ENCODE results near the gene CHRNA5. TPM values are rescaled to one million over a fixed set of nuclear protein-coding genes. Genes with fewer than 3 reads are reported as not detected.

The CHRNA5 gene
- total RNA-seq, 1 donor from 2014 or later = 23.0 TPM

GRCh38 chr15:78633348-78633747 lies 68.0 kb downstream of the CHRNA5 start:
- H3K36me3 Mint-ChIP-seq (ENCODE audit: low read depth) = no peaks in the 10 kb centered on the region
- H3K9me3 Mint-ChIP-seq = peaks cover 6% of the 10 kb centered on the region
- no peak for TF ChIP-seq CTCF (conservative IDR thresholded peaks at IDR 0.05)
- peak overlapping the region; percentile 52 for H3K27ac Mint-ChIP-seq (ENCODE audit: unreplicated experiment)
- H3K4me3 Mint-ChIP-seq = no peak overlapping the region
- no peaks in the 10 kb centered on the region for H3K4me1 Mint-ChIP-seq
- peaks cover 43% of the 10 kb centered on the region for H3K27me3 Mint-ChIP-seq (ENCODE audit: low read depth)
- DNase-seq (ENCODE audit: low read depth, low spot score) = no peak

- TF ChIP-seq CTCF (conservative IDR thresholded peaks at IDR 0.05) = no peak
Observed at GRCh38 chr15:78634210-78635145, 69.2 kb downstream of the CHRNA5 start.

DNA sequence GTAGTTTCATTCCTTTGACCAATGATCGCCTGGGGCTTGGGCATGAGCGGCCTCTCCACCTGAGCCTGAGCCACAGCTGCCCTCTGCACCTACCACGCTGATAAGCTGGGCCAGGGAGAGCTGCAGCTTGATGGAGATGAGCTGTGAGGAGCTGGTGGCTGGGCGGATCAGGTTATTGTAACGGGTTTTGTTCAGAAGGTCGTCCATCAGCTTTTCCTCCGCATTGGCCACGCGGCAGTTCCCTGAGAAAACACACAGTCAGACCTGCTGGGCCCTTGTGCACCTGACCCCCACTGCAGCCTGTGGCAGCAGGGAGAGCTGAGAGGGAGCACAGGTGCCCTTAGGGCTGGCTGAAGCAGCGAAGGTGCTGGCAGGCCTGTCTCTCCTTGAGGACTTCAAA lies 70.0 kb downstream of the CHRNA5 start:
- no peak for DNase-seq (ENCODE audit: low read depth, low spot score)
- H3K4me1 Mint-ChIP-seq = peaks cover 5% of the 10 kb centered on the region
- no peak overlapping the region for H3K27ac Mint-ChIP-seq (ENCODE audit: unreplicated experiment)
- no peak overlapping the region for H3K4me3 Mint-ChIP-seq
- H3K27me3 Mint-ChIP-seq (ENCODE audit: low read depth) = peaks cover 39% of the 10 kb centered on the region
- no peak for TF ChIP-seq CTCF (conservative IDR thresholded peaks at IDR 0.05)
- H3K9me3 Mint-ChIP-seq = peaks cover 6% of the 10 kb centered on the region
- no peaks in the 10 kb centered on the region for H3K36me3 Mint-ChIP-seq (ENCODE audit: low read depth)

More at GRCh38 chr15:78634210-78635145, 69.2 kb downstream of the CHRNA5 start:
- Mint-ChIP-seq H3K9me3 (peaks cover 6% of the 10 kb centered on the region), H3K36me3 (ENCODE audit: low read depth) (no peaks in the 10 kb centered on the region), H3K4me3 (no peak overlapping the region), H3K27ac (ENCODE audit: unreplicated experiment) (no peak overlapping the region), H3K4me1 (peaks cover 5% of the 10 kb centered on the region), H3K27me3 (ENCODE audit: low read depth) (peaks cover 38% of the 10 kb centered on the region)
- DNase-seq (ENCODE audit: low read depth, low spot score) = no peak

DNA sequence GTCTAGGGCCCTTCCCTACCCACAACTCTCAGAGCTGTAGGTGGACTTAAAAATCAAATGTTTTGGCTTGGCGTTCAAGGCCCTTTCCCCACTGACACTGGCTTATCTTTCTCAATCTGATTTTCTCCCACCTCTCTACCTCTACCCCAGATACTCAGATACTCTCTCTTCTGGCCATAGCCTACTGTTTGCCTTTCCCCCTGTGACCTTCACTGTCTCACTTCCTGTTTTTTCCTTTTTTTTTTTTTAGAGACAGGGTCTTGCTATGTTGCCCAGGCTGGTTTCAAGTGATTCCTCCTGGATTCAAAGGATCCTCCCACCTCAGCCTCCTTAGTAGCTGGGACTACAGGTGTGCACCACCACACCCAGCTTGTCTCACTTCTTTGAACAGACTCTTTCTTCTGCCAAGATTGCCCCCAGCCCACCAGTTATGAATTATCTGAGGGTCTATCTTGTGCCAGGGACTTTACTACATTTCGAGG lies 71.1 kb downstream of the CHRNA5 start:
- H3K27me3 Mint-ChIP-seq (ENCODE audit: low read depth) = peaks cover 46% of the 10 kb centered on the region

More for the DNA sequence above, 71.1 kb downstream of the CHRNA5 start:
- Mint-ChIP-seq H3K4me3 (no peak overlapping the region), H3K9me3 (peaks cover 6% of the 10 kb centered on the region), H3K27ac (ENCODE audit: unreplicated experiment) (no peak overlapping the region), H3K36me3 (ENCODE audit: low read depth) (no peaks in the 10 kb centered on the region), H3K4me1 (peaks cover 8% of the 10 kb centered on the region)
- no peak for TF ChIP-seq CTCF (conservative IDR thresholded peaks at IDR 0.05)
- DNase-seq (ENCODE audit: low read depth, low spot score) = no peak

Measured in neural crest cell (in vitro differentiated cells).